ENCODE data around the gene NCKAP5L.

The NCKAP5L gene

GRCh38 chr12:49867570-49868341 is 39.5 kb upstream of the NCKAP5L start:
- Histone ChIP-seq H2BK12ac (ENCODE audit: low read length) (no peak overlapping the region), H2AK5ac (ENCODE audit: low read depth, low read length) (peak overlapping the region; percentile 14), H4K91ac (ENCODE audit: low read depth, low read length, poor library complexity) (no peak overlapping the region), H3K4me1 (ENCODE audit: control insufficient read depth in 2 of 2, insufficient read depth in 1 of 2, low read depth in 1 of 2, low read length in 2 of 2) (peaks cover 0 to 5% of the 10 kb centered on the region in 2 donors), H3K23ac (ENCODE audit: low read depth, low read length, poor library complexity) (no peak overlapping the region), H4K8ac (ENCODE audit: low read depth, low read length) (no peak overlapping the region), H3K14ac (ENCODE audit: low read length) (no peak overlapping the region), H3K4ac (ENCODE audit: low read length) (no peak overlapping the region), H2BK120ac (ENCODE audit: low read depth, low read length) (no peak overlapping the region), H2BK15ac (ENCODE audit: low read length) (no peak overlapping the region), H3K4me2 (ENCODE audit: insufficient read depth, low read length, poor library complexity, severe bottlenecking) (no peak overlapping the region), H3K36me3 (replicated peaks in 1 of 2; ENCODE audit: control insufficient read depth in 2 of 2, insufficient read depth in 2 of 2, low read length in 2 of 2) (no peaks in the 10 kb centered on the region), H3K79me1 (ENCODE audit: low read depth, low read length) (no peaks in the 10 kb centered on the region), H2BK5ac (ENCODE audit: low read length) (no peak overlapping the region), H2AFZ (ENCODE audit: low read length) (no peak overlapping the region), H3K9me3 (replicated peaks in 1 of 2; ENCODE audit: control insufficient read depth in 2 of 2, insufficient read depth in 1 of 2, low read depth in 1 of 2, low read length in 2 of 2) (no peaks in the 10 kb centered on the region), H3K27ac (replicated peaks; ENCODE audit: low read length) (no peak overlapping the region), H3K9ac (ENCODE audit: low read depth, low read length, poor library complexity) (peak overlapping the region; percentile 57), H3K18ac (ENCODE audit: low read length) (peak overlapping the region; percentile 32), H3K27me3 (ENCODE audit: control insufficient read depth in 3 of 3, insufficient read depth in 3 of 3, low read depth in 1 of 3, low read length in 3 of 3) (peaks cover 0 to 68% (median 0%) of the 10 kb centered on the region in 3 experiments), H3K4me3 (ENCODE audit: low read length in 2 of 2) (no peak overlapping the region)
- no peak for DNase-seq (ENCODE audit: low spot score)
- WGBS, 2 donors (ENCODE audit: extremely low coverage in 2 of 2, insufficient read length in 2 of 2, insufficient replicate concordance in 1 of 2): no CpG with 5 or more reads among the region's 11 CpGs

GRCh38 chr12:49866859-49867569 is 38.8 kb upstream of the NCKAP5L start:
- no peaks in the 10 kb centered on the region for H3K79me1 ChIP-seq (ENCODE audit: low read depth, low read length)
- H3K27ac ChIP-seq (replicated peaks; ENCODE audit: low read length): no peak overlapping the region
- no peak overlapping the region for H3K4ac ChIP-seq (ENCODE audit: low read length)
- peak; percentile 74 for DNase-seq (ENCODE audit: low spot score)
- no peak overlapping the region for H4K8ac ChIP-seq (ENCODE audit: low read depth, low read length)
- WGBS, 2 donors (ENCODE audit: extremely low coverage in 2 of 2, insufficient read length in 2 of 2, insufficient replicate concordance in 1 of 2): no CpG with 5 or more reads among the region's 19 CpGs
- H3K23ac ChIP-seq (ENCODE audit: low read depth, low read length, poor library complexity): no peak overlapping the region
- no peaks in the 10 kb centered on the region for H3K36me3 ChIP-seq (replicated peaks in 1 of 2; ENCODE audit: control insufficient read depth in 2 of 2, insufficient read depth in 2 of 2, low read length in 2 of 2)
- H2BK5ac ChIP-seq (ENCODE audit: low read length): no peak overlapping the region
- H3K18ac ChIP-seq (ENCODE audit: low read length): peak overlapping the region; percentile 38
- no peak overlapping the region for H2BK15ac ChIP-seq (ENCODE audit: low read length)
- H3K4me3 ChIP-seq (ENCODE audit: low read length in 2 of 2): no peak overlapping the region
- H2BK120ac ChIP-seq (ENCODE audit: low read depth, low read length): no peak overlapping the region
- peaks cover 0 to 66% (median 0%) of the 10 kb centered on the region in 3 experiments for H3K27me3 ChIP-seq (ENCODE audit: control insufficient read depth in 3 of 3, insufficient read depth in 3 of 3, low read depth in 1 of 3, low read length in 3 of 3)
- H4K91ac ChIP-seq (ENCODE audit: low read depth, low read length, poor library complexity): no peak overlapping the region
- H3K4me1 ChIP-seq (ENCODE audit: control insufficient read depth in 2 of 2, insufficient read depth in 1 of 2, low read depth in 1 of 2, low read length in 2 of 2): peaks cover 0 to 1% of the 10 kb centered on the region in 2 donors
- H2AFZ ChIP-seq (ENCODE audit: low read length): peak overlapping the region; percentile 72
- H2AK5ac ChIP-seq (ENCODE audit: low read depth, low read length): no peak overlapping the region
- H3K9ac ChIP-seq (ENCODE audit: low read depth, low read length, poor library complexity): no peak overlapping the region
- no peaks in the 10 kb centered on the region for H3K9me3 ChIP-seq (replicated peaks in 1 of 2; ENCODE audit: control insufficient read depth in 2 of 2, insufficient read depth in 1 of 2, low read depth in 1 of 2, low read length in 2 of 2)
- H3K4me2 ChIP-seq (ENCODE audit: insufficient read depth, low read length, poor library complexity, severe bottlenecking): no peak overlapping the region
- H3K14ac ChIP-seq (ENCODE audit: low read length): no peak overlapping the region
- H2BK12ac ChIP-seq (ENCODE audit: low read length): peak overlapping the region; percentile 59

GRCh38 chr12:49865782-49866135 is 37.5 kb upstream of the NCKAP5L start:
- no peak overlapping the region for H2BK120ac ChIP-seq (ENCODE audit: low read depth, low read length)
- H4K91ac ChIP-seq (ENCODE audit: low read depth, low read length, poor library complexity): no peak overlapping the region
- DNase-seq (ENCODE audit: low spot score): no peak
- H3K9me3 ChIP-seq (replicated peaks in 1 of 2; ENCODE audit: control insufficient read depth in 2 of 2, insufficient read depth in 1 of 2, low read depth in 1 of 2, low read length in 2 of 2): no peaks in the 10 kb centered on the region
- no peak overlapping the region for H3K4me2 ChIP-seq (ENCODE audit: insufficient read depth, low read length, poor library complexity, severe bottlenecking)
- WGBS, 2 donors (ENCODE audit: extremely low coverage in 2 of 2, insufficient read length in 2 of 2, insufficient replicate concordance in 1 of 2): no CpG with 5 or more reads among the region's 8 CpGs
- no peaks in the 10 kb centered on the region for H3K36me3 ChIP-seq (replicated peaks in 1 of 2; ENCODE audit: control insufficient read depth in 2 of 2, insufficient read depth in 2 of 2, low read length in 2 of 2)
- no peak overlapping the region for H2AFZ ChIP-seq (ENCODE audit: low read length)
- H3K79me1 ChIP-seq (ENCODE audit: low read depth, low read length): no peaks in the 10 kb centered on the region
- H3K4me1 ChIP-seq (ENCODE audit: control insufficient read depth in 2 of 2, insufficient read depth in 1 of 2, low read depth in 1 of 2, low read length in 2 of 2): no peaks in the 10 kb centered on the region
- no peak overlapping the region for H3K23ac ChIP-seq (ENCODE audit: low read depth, low read length, poor library complexity)
- no peak overlapping the region for H4K8ac ChIP-seq (ENCODE audit: low read depth, low read length)
- H3K27ac ChIP-seq (replicated peaks; ENCODE audit: low read length): no peak overlapping the region
- no peak overlapping the region for H3K4me3 ChIP-seq (ENCODE audit: low read length in 2 of 2)
- peaks cover 0 to 65% (median 0%) of the 10 kb centered on the region in 3 experiments for H3K27me3 ChIP-seq (ENCODE audit: control insufficient read depth in 3 of 3, insufficient read depth in 3 of 3, low read depth in 1 of 3, low read length in 3 of 3)
- peak overlapping the region; percentile 47 for H3K14ac ChIP-seq (ENCODE audit: low read length)
- no peak overlapping the region for H2BK15ac ChIP-seq (ENCODE audit: low read length)
- no peak overlapping the region for H2BK12ac ChIP-seq (ENCODE audit: low read length)
- H3K18ac ChIP-seq (ENCODE audit: low read length): no peak overlapping the region
- no peak overlapping the region for H2AK5ac ChIP-seq (ENCODE audit: low read depth, low read length)
- H2BK5ac ChIP-seq (ENCODE audit: low read length): no peak overlapping the region
- no peak overlapping the region for H3K9ac ChIP-seq (ENCODE audit: low read depth, low read length, poor library complexity)
- H3K4ac ChIP-seq (ENCODE audit: low read length): no peak overlapping the region

- Histone ChIP-seq H2AK5ac (ENCODE audit: low read depth, low read length) (no peak overlapping the region), H3K27me3 (ENCODE audit: control insufficient read depth in 3 of 3, insufficient read depth in 3 of 3, low read depth in 1 of 3, low read length in 3 of 3) (peaks cover 0 to 61% (median 0%) of the 10 kb centered on the region in 3 experiments), H2BK120ac (ENCODE audit: low read depth, low read length) (no peak overlapping the region), H2BK12ac (ENCODE audit: low read length) (no peak overlapping the region), H3K9ac (ENCODE audit: low read depth, low read length, poor library complexity) (no peak overlapping the region), H4K91ac (ENCODE audit: low read depth, low read length, poor library complexity) (no peak overlapping the region), H3K4me2 (ENCODE audit: insufficient read depth, low read length, poor library complexity, severe bottlenecking) (no peak overlapping the region), H3K23ac (ENCODE audit: low read depth, low read length, poor library complexity) (no peak overlapping the region), H3K4ac (ENCODE audit: low read length) (no peak overlapping the region), H2BK15ac (ENCODE audit: low read length) (no peak overlapping the region), H2AFZ (ENCODE audit: low read length) (no peak overlapping the region), H3K79me1 (ENCODE audit: low read depth, low read length) (no peaks in the 10 kb centered on the region), H4K8ac (ENCODE audit: low read depth, low read length) (no peak overlapping the region), H3K36me3 (replicated peaks in 1 of 2; ENCODE audit: control insufficient read depth in 2 of 2, insufficient read depth in 2 of 2, low read length in 2 of 2) (no peaks in the 10 kb centered on the region), H3K4me1 (ENCODE audit: control insufficient read depth in 2 of 2, insufficient read depth in 1 of 2, low read depth in 1 of 2, low read length in 2 of 2) (no peaks in the 10 kb centered on the region), H3K9me3 (replicated peaks in 1 of 2; ENCODE audit: control insufficient read depth in 2 of 2, insufficient read depth in 1 of 2, low read depth in 1 of 2, low read length in 2 of 2) (no peaks in the 10 kb centered on the region), H3K14ac (ENCODE audit: low read length) (peak overlapping the region; percentile 71), H3K4me3 (ENCODE audit: low read length in 2 of 2) (no peak overlapping the region), H3K18ac (ENCODE audit: low read length) (no peak overlapping the region), H2BK5ac (ENCODE audit: low read length) (no peak overlapping the region), H3K27ac (replicated peaks; ENCODE audit: low read length) (no peak overlapping the region)
- WGBS, 2 donors (ENCODE audit: extremely low coverage in 2 of 2, insufficient read length in 2 of 2, insufficient replicate concordance in 1 of 2): no CpG with 5 or more reads among the region's 13 CpGs
- no peak for DNase-seq (ENCODE audit: low spot score)
Measured at GRCh38 chr12:49865109-49865781, 37.0 kb upstream of the NCKAP5L start.
